Hematopoietic multipotent progenitor cell treated with erythropoietin and hydrocortisone succinate and interleukin-3 and kit ligand, for 8 days (in vitro differentiated cells): ENCODE results near the gene OR2A1.
"Not testable (repeated sequence)": the region's sequence is repeated elsewhere in the genome, so short reads cannot be mapped to it uniquely, and the experiment has no call there.

ENCODE experiments used
- DNase-seq: peaks from one replicate; pipeline ENCODE4 v3.0.0-alpha.2; 2015

Gene OR2A1, protein sequence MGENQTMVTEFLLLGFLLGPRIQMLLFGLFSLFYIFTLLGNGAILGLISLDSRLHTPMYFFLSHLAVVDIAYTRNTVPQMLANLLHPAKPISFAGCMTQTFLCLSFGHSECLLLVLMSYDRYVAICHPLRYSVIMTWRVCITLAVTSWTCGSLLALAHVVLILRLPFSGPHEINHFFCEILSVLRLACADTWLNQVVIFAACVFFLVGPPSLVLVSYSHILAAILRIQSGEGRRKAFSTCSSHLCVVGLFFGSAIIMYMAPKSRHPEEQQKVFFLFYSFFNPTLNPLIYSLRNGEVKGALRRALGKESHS

DNA sequence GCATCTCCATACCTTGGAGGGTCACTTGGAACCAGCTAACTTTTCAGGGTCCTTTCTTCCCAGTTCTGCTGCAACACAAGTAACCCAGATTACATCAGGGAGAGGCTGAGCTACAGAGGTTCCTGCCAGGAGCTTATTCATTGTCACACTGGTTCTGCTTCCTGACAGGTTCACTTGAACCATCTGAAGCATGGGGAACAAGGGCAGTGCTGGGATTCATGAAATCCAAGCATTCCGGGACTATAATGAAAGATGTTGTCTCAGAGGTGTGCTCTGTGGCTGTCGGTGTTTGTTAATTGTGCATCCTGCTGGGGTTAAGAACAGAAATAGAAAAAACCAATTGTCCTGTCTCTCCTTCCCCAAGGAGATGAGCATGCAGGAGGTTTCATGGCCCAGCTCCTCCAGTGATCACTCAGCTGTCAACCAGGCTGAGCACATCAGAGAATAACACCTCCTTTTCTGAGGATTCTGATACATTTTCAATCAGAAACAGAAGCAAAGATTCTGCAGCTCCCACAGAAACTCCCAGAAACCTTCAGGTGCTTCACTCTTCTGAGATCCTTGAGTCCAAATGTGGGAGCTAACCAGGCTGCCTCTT lies at the start of gene OR2A1:
TSS of gene OR2A1 (plus strand) at position 548 of the 598 bp plus-strand sequence. CDS start 5,706 bp downstream, outside the sequence.
- not testable (repeated sequence) for DNase-seq

GRCh38 chr7:144264692-144265091 lies 47.5 kb upstream of the OR2A1 start, which contains the start of gene OR2A7:
OR2A7 (minus strand) TSS chr7:144264792; CDS start chr7:144259628, 5,164 bp downstream.
- DNase-seq: peak; percentile 0

DNA sequence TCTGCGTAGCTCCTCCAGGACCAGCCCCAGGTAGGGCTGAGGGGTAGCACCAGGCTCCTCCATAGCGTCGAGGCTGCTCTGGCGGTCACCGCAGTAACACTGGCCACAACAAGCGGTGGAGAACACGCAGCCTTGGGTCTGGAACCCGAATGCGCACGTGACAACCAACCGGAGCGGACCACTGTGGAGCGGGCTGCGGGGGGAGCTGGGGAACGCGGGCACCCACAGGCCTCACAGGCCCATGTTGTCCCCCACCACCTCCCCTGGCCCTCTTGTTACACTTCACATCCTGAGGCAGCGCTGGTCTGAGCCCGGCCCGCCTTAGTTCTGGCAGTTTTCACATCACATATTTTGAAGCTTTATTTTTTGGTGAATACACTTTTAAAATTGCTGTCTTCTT lies 43.0 kb upstream of the OR2A1 start, which contains the start of gene CTAGE8:
TSS of gene CTAGE8 (minus strand) at position 101 of the 400 bp plus-strand sequence. CDS start at position 63, 38 bp downstream.
- DNase-seq: not testable (repeated sequence)

DNA sequence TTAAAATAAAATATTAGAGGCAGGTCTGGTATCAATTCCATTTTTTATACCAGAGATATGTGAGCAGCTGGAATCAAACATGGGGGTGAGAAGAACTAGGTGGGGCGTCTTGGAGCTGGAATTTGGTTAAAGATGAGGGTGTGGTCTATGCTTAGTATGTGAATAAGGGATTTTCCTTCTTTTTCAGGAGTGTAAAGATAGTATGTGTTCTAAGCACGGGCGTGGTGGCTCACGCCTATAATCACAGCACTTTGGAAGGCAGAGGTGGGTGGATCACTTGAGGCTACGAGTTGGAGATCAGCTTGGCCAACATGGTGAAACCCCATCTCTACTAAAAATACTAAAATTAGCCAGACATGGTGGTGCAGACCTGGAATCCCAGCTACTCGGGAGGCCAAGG lies 36.9 kb upstream of the OR2A1 start:
- DNase-seq: not testable (repeated sequence)

DNA sequence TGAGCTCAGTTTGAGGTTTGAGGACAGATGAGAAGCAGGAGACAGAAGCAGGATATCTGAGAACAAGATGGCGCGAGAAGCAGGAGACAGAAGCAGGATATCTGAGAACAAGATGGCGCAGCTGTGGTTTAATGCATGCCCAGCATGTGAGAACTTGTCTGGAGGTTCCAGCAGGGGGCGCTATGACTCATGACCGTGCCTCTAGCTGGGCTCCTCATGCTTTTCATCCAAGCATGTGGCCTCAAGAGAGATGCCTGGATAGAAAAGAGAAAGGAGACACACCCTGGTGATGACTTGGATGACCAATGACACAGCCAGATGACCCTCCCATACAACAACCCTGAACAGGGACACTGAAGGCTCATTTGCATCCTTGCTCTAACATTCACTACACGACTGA lies 32.2 kb upstream of the OR2A1 start:
- DNase-seq: not testable (repeated sequence)

GRCh38 chr7:144281981-144282380 lies 30.2 kb upstream of the OR2A1 start:
- not testable (repeated sequence) for DNase-seq

GRCh38 chr7:144282490-144282889 lies 29.7 kb upstream of the OR2A1 start:
- DNase-seq: not testable (repeated sequence)

GRCh38 chr7:144283716-144284115 lies 28.5 kb upstream of the OR2A1 start:
- not testable (repeated sequence) for DNase-seq

GRCh38 chr7:144287171-144287784 lies 24.9 kb upstream of the OR2A1 start:
- DNase-seq: not testable (repeated sequence)

- not testable (repeated sequence) for DNase-seq
These were observed 20.6 kb upstream of the OR2A1 start for GRCh38 chr7:144291607-144292006.

DNA sequence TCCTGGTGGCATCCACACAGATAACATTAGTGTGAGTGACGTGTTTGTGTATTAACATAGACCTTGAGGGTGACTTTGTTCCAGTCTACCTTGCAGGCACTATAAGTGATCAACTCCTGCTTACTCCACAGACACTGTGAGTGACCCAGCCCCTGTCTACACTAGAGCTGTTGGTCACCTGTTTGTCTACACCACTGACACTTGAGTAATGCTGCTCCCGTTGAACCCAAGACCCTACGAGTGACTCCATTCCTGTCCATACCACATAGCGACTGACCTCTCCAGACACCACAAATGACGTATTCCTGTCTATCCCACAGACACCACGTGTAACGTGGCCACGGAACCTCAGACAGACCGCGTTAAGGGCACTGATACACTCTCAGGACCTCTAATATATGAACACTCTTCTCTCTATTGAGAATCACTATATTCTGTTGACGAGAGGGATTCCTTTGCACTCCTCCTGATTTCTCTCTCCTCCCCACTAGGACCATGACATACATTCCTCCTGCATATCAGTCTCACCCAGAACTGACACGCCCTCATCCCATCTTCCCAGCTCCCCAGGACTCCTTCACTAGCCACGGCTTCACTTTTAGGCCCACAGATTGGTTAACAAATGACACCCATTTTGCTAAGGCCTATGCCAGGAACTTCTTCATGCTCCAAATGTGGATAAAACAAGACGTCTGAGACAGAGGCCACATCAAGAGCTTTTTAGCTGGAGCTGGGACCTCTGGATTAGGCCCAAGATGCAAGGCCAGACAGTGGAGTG lies 19.6 kb upstream of the OR2A1 start:
- not testable (repeated sequence) for DNase-seq

GRCh38 chr7:144293794-144294499 lies 18.3 kb upstream of the OR2A1 start:
- DNase-seq: not testable (repeated sequence)

DNA sequence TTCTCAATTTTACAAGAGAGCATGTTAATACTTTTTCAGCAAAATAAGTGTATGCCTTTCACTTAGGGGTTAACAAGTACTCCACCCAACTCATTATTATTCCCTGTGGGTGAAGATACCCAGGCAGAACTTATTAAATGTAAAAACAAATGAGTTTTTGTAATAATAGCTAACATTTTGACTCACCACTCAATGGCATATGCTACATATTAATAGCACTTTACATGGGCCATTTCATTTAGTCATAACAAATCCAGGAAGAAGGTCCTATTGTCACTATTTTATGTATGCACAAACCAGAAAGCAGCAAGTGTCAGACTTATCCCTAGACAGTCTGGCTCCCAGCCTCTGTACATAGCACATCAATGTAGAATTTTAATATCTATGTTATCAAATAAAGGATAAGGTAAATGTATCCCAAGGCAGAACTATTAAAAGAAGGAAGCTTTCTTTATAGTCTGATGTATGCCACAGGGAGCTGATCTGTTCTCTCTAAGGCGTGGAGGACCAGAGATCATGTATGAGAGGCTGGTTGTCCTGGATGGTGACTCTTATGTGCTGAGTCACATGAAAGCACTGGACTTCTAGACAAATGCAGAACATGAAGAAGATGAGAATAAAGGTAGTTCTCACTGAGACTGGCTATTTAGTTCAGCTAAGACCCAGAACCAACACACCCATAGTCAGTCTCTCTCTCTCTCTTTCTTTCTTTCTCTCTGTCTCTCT lies 9.5 kb upstream of the OR2A1 start:
- DNase-seq: not testable (repeated sequence)

- not testable (repeated sequence) for DNase-seq
These were observed 8.6 kb upstream of the OR2A1 start for GRCh38 chr7:144303607-144304006.

DNA sequence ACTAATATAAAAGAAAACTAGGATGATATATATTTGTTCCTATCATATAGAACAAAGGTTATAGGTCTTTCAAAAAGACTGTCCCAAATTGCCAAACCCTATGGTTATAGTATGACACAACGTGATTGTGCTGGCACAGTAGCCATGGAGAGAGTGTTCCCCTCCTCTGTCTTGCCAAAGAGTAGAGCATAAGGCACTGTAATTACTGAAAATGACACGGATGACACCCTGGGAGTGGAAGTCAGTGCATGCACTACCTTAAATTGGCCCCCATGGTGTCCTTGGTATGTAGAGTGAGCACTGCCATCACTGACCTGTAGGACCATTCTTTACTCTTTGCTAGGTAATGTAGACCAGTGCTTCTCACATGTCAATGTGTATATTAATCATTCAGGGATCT lies 7.1 kb upstream of the OR2A1 start:
- not testable (repeated sequence) for DNase-seq

GRCh38 chr7:144309702-144310101 lies 2.5 kb upstream of the OR2A1 start:
- not testable (repeated sequence) for DNase-seq

DNA sequence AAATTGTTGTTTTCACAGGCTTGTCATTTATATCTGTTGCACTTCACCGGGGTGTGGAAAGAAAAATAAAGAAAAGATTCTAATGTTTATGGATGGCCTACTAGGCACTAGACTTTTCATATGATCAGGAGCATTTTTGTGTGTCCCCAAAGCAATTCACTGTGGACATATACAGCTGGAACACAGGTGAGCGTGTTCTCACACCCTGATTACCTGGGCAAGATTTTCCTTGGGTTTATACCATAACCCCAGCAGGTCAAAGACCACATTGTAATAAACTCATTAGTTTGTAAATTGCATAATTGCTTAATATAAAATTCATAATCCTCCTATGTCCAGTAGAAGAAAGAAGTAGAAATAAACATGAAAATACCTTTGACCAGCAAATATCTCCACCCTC lies 1.0 kb upstream of the OR2A1 start:
- not testable (repeated sequence) for DNase-seq

- DNase-seq: not testable (repeated sequence)
These were observed 5.3 kb downstream of the OR2A1 start for GRCh38 chr7:144317537-144317936.

DNA sequence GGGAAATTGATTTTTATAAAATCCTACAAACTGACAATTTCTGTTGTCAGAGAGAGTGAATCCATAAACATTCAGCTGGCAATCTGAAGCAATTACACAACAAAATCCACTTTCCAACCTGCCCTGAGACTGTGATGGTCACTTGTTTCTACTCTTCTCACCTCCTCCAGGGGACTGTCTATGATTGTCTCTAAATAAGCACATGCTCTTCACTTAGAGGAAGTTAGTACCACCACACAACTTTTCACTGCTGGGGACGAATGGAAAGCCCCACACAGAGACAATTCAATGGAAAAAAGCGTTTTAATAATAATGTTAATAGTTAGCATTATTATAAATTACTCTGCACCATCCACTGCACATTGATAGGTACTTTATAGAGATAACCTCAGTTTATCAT lies 7.3 kb downstream of the OR2A1 start:
- DNase-seq: not testable (repeated sequence)

- DNase-seq: not testable (repeated sequence)
These were observed 9.5 kb downstream of the OR2A1 start for GRCh38 chr7:144321677-144322206.

DNA sequence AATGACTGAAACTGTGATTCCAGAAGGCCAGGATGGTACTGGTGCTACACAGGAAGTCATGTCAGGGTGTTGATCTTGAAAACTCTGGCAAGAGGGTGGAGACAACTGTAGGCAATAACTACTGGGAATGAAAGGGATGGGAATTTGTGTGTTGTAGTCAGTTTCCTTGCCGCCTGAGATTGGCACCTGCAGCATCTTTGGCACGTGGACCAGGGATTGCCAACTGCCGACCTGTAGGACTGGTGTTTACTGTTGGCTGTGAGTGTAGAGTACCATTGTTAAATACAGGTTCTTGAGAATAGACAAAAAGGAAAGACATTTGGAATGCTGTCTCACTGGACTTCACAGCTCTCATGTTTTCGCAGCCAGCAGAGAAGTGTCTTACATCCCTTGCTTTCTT lies 11.1 kb downstream of the OR2A1 start:
- not testable (repeated sequence) for DNase-seq
